Uterus (tissue), 4 donors: Measurements from ENCODE around the gene ZNF138. TPM values are rescaled to one million over a fixed set of nuclear protein-coding genes. Genes with fewer than 3 reads are reported as not detected.
"Not testable (repeated sequence)": the region's sequence is repeated elsewhere in the genome, so short reads cannot be mapped to it uniquely, and the experiment has no call there.

Experiments used
- DNase-seq, 2 donors: peaks; one replicate each; pipeline ENCODE4 v3.0.0-alpha.2; 2019 to 2020
- H3K27ac ChIP-seq, 2 donors: fragments of 200-600 bp; sonication (generic); 1 replicate in 1 of 2; 2 replicates in 1 of 2; pipeline ENCODE4 v1.5.1; 2016 to 2018
- H3K27me3 ChIP-seq, 2 donors: fragments of 200-600 bp; sonication (generic); one replicate each; pipeline ENCODE4 v1.5.1; 2018 to 2019; ENCODE audit warnings: control low read depth in 1 of 2
- H3K36me3 ChIP-seq, 2 donors: fragments of 200-600 bp; sonication (generic); one replicate each; pipeline ENCODE4 v1.5.1; 2019; ENCODE audit warnings: control low read depth in 1 of 2
- H3K4me1 ChIP-seq, 2 donors: fragments of 200-600 bp; sonication (generic); one replicate each; pipeline ENCODE4 v1.5.1; 2018 to 2019; ENCODE audit warnings: control low read depth in 1 of 2
- H3K4me3 ChIP-seq, 2 donors: fragments of 200-600 bp; sonication (generic); 1 replicate in 1 of 2; 2 replicates in 1 of 2; pipeline ENCODE4 v1.5.1; 2018 to 2019; ENCODE audit warnings: mild to moderate bottlenecking in 1 of 2
- H3K9me3 ChIP-seq, 2 donors: fragments of 200-600 bp; sonication (generic); one replicate each; pipeline ENCODE4 v1.5.1; 2019; ENCODE audit warnings: control low read depth in 1 of 2
- POLR2A ChIP-seq, 2 donors: fragments of 450-650 bp; IDR thresholded peaks; one replicate each; pipeline ENCODE4 v1.6.1; 2016; ENCODE audit warnings: antibody characterized with exemption in 2 of 2, mild to moderate bottlenecking in 1 of 2, moderate library complexity in 1 of 2
- intact Hi-C: fragments of 100-400 bp; cut with DNase I; formaldehyde crosslinking; loops from one replicate; pipeline ENCODE4 v1.15.1; 2023; ENCODE audit warnings: low total_unique reads
- total RNA-seq, 4 donors: library from RNA; depleted of rRNA in 3 of 4; stranded (reverse); fragments of >200 nt in 3 of 4; gene quantifications; one replicate each; pipeline versions ENCODE4 v1.1.0 to v1.2.4, GENCODE V29; 2014 to 2023
- TF ChIP-seq, protein P1 (sequence below), 4 experiments: fragments of 200-600 bp in 2 of 4; fragments of 450-650 bp in 2 of 4; sonication (generic) in 2 of 4; IDR thresholded peaks; one replicate each; pipeline ENCODE4 v1.5.1; 2016 to 2019; ENCODE audit warnings: antibody characterized with exemption in 4 of 4, mild to moderate bottlenecking in 2 of 4, moderate library complexity in 1 of 4
- donor health status: DM: yes; HTN: yes; CAD: no.

The ZNF138 gene
- total RNA-seq, 4 donors from 2014 or later = 13.5 to 27.7 (median 15.2) TPM

DNA sequence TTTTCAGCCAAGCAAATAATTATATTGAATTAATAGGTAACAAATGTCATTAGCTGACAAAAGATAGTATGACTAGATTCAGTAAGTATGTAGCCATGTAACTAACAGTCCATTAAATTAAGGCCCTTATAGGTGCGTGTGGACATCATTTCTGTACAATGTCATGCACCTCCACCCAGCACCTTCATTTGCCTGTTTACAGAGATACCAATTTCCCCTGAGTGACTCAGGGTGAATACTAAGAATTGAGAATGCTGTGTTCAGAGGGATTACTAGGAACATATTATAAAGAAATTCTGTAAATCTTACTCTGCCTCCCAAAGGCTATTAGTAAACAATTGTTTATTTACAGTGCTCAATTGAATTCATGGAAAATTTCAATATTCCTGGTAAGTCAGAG is 60.7 kb downstream of the ZNF138 start:
- H3K4me3 ChIP-seq = no peak overlapping the region
- no peak overlapping the region for H3K27ac ChIP-seq
- no peaks in the 10 kb centered on the region for H3K36me3 ChIP-seq
- no peaks in the 10 kb centered on the region for H3K4me1 ChIP-seq
- DNase-seq = no peak
- no peaks in the 10 kb centered on the region for H3K27me3 ChIP-seq
- TF ChIP-seq, protein P1, sequence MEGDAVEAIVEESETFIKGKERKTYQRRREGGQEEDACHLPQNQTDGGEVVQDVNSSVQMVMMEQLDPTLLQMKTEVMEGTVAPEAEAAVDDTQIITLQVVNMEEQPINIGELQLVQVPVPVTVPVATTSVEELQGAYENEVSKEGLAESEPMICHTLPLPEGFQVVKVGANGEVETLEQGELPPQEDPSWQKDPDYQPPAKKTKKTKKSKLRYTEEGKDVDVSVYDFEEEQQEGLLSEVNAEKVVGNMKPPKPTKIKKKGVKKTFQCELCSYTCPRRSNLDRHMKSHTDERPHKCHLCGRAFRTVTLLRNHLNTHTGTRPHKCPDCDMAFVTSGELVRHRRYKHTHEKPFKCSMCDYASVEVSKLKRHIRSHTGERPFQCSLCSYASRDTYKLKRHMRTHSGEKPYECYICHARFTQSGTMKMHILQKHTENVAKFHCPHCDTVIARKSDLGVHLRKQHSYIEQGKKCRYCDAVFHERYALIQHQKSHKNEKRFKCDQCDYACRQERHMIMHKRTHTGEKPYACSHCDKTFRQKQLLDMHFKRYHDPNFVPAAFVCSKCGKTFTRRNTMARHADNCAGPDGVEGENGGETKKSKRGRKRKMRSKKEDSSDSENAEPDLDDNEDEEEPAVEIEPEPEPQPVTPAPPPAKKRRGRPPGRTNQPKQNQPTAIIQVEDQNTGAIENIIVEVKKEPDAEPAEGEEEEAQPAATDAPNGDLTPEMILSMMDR (IDR thresholded peaks at IDR 0.05) = no peak
- no peak for TF ChIP-seq POLR2A (IDR thresholded peaks at IDR 0.05)
- H3K9me3 ChIP-seq = no peaks in the 10 kb centered on the region
- intact Hi-C loops = no loop called here

DNA sequence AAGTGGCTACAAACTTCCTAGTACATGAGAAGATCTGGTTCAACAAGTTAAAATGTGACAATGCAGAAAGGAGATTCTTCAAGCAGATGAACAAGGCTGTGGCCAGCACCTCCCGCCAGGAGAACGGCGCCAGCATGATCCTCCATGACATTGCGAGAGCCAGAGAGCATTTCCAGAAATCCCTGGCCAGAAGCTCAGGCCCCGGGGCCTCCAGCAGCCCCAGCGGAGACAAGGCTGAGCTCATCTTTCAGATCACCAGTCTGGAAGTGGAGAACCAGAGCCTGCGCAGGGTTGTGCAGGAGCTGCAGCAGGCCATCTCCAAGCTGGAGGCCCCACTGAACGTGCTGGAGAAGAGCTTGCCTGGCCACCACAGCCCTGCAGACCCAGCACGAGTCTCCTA is 68.8 kb downstream of the ZNF138 start:
- intact Hi-C loops = no loop called here
- no peak for DNase-seq
- Histone ChIP-seq H3K4me1 (no peaks in the 10 kb centered on the region), H3K27ac (no peak overlapping the region), H3K9me3 (no peaks in the 10 kb centered on the region), H3K4me3 (no peak overlapping the region), H3K36me3 (no peaks in the 10 kb centered on the region), H3K27me3 (no peaks in the 10 kb centered on the region)
- TF ChIP-seq, protein P1 (IDR thresholded peaks at IDR 0.05) = no peak
- TF ChIP-seq POLR2A (IDR thresholded peaks at IDR 0.05) = no peak

DNA sequence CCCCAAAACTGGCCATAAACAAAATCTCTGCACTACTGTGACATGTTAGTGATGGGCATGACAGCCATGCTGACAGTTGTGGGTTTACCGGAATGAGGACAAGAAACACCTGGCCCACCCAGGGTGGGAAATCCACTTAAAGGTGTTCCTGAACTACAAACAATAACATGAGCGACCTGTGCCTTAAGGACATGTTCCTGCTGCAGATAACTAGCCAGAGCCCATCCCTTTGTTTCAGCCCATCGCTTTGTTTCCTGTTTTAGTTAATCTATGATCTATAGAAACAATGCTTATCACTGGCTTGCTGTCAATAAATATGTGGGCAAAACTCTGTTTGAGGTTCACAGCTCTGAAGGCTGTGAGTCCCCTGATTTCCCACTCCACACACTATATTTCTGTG is 69.3 kb downstream of the ZNF138 start:
- intact Hi-C loops, H3K27ac ChIP-seq, H3K36me3 ChIP-seq, H3K27me3 ChIP-seq, H3K9me3 ChIP-seq, H3K4me3 ChIP-seq, DNase-seq, H3K4me1 ChIP-seq: not testable (repeated sequence)

DNA sequence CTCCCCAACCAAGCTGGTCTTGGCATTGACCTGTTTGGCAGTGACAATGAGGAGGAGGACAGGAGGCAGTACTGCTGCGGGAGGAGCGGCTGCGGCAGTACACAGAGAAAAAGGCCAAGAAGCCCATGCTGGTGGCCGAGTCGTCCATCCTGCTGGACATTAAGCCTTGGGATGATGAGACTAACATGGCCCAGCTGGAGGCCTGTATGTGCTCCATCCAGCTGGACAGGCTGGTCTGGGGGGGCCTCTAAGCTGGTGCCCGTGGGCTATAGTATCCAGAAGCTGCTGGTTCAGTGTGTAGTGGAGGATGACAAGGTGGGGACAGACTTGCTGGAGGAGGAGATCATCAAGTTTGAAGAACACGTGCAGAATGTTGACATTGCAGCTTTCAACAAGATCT is 69.7 kb downstream of the ZNF138 start:
- no peaks in the 10 kb centered on the region for H3K27me3 ChIP-seq
- intact Hi-C loops = no loop called here
- TF ChIP-seq, protein P1 (IDR thresholded peaks at IDR 0.05) = no peak
- TF ChIP-seq POLR2A (IDR thresholded peaks at IDR 0.05) = no peak
- DNase-seq = no peak
- no peaks in the 10 kb centered on the region for H3K9me3 ChIP-seq
- H3K4me1 ChIP-seq = no peaks in the 10 kb centered on the region
- H3K4me3 ChIP-seq = no peak overlapping the region
- no peaks in the 10 kb centered on the region for H3K36me3 ChIP-seq
- no peak overlapping the region for H3K27ac ChIP-seq

DNA sequence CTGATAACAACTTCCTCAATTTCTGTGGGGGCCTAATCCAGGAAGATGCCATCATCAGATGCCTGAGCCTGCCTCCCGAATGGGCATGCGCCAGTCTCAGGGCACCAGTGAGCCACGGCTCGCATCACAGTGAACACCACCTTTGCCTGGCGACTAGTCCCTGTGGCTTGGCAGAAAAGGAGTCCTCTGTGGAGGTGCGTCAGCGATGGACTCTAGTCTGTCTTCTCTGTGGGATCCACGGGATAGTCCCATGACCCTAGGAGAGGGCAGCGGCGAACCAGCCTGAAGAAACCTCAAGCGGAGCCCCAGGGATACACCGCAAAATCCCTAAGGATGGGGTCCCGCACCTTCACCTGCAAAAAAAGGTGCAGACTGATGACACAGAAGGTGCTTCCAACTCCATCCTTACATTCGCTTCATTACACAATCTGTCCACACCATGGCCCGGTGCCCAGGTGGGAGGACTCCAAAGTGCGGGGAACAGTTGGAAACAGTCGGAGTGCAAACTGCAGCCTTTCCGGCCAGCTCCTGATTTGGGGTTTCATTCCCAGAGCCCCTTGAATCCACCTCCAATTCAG is 73.7 kb downstream of the ZNF138 start:
- no peak for TF ChIP-seq POLR2A (IDR thresholded peaks at IDR 0.05)
- TF ChIP-seq, protein P1 (IDR thresholded peaks at IDR 0.05) = no peak
- Histone ChIP-seq H3K4me3 (no peak overlapping the region), H3K27me3 (no peaks in the 10 kb centered on the region), H3K9me3 (no peaks in the 10 kb centered on the region), H3K36me3 (no peaks in the 10 kb centered on the region), H3K27ac (no peak overlapping the region), H3K4me1 (no peaks in the 10 kb centered on the region)
- intact Hi-C loops = no loop called here
- DNase-seq = peak in 1 of 2 donors; percentile 1

DNA sequence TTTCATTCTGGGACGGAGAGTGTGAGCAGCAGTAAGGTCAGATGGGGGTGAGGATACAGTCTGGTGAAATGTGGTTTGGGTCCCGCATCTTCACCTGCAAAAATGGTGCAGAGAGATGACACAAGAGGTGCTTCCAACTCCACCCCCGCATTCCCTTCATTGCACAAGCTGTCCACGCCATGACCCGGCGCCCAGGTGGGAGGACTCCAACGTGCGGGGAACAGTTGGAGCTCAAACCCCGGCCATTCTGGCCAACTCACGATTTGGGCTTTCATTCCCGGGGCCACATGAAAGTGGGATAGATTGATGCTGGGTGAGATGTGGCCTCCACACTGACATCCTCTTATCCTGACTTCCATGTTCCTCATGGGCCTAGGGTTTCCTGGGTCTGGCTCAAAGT is 74.3 kb downstream of the ZNF138 start:
- Histone ChIP-seq H3K9me3 (no peaks in the 10 kb centered on the region), H3K4me3 (no peak overlapping the region), H3K4me1 (no peaks in the 10 kb centered on the region), H3K36me3 (no peaks in the 10 kb centered on the region), H3K27me3 (no peaks in the 10 kb centered on the region), H3K27ac (no peak overlapping the region)
- no peak for TF ChIP-seq POLR2A (IDR thresholded peaks at IDR 0.05)
- TF ChIP-seq, protein P1 (IDR thresholded peaks at IDR 0.05) = no peak
- no peak for DNase-seq
- intact Hi-C loops = no loop called here
